GM06990 (cell line): Measurements from ENCODE around the gene CMTM5.
"Not testable (repeated sequence)": the region's sequence is repeated elsewhere in the genome, so short reads cannot be mapped to it uniquely, and the experiment has no call there.

ENCODE experiments used
- DNase-seq: peaks from one replicate; pipeline ENCODE4 v3.0.0-alpha.2; 2011; ENCODE audit not compliant: insufficient read length; ENCODE audit errors: extremely low read depth
- H3K27me3 ChIP-seq: replicated peaks from 2 replicates; pipeline ENCODE4 v1.6.0; 2011; ENCODE audit warnings: low read length; ENCODE audit not compliant: control insufficient read depth, insufficient read depth
- H3K36me3 ChIP-seq: 2 replicates; pipeline ENCODE4 v1.5.1; 2011; ENCODE audit warnings: low read length; ENCODE audit not compliant: control insufficient read depth, insufficient read depth
- H3K4me3 ChIP-seq: replicated peaks from 2 replicates; pipeline ENCODE4 v1.5.1; 2011; ENCODE audit warnings: low read depth, mild to moderate bottlenecking, control low read depth, low read length
- TF ChIP-seq, protein P1 (sequence below): IDR thresholded peaks from 2 replicates; pipeline ENCODE4 v1.5.1; 2011; ENCODE audit warnings: low read length, control low read depth, mild to moderate bottlenecking, inconsistent platforms; ENCODE audit not compliant: insufficient read depth, poor library complexity, severe bottlenecking

The CMTM5 gene

DNA sequence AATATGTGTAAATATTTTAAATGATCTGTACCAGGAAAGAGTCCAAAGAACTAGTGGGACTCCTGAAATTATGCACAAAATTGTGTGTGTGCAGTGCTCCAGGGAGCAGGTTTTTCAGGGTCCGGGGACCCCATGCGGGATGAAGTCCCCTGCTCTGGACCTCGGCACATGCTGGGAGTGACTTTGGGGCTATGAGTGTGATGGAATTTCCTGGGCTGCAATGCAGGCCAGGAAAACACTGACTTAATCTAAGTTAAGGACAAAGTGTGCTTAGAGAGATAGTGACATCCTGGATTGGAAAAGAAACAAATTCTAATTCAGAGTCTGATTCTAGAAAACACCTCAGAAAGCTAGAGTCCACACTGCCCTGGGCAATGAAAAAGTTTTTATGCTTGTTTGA, 37.4 kb downstream of the CMTM5 start:
- no peaks in the 10 kb centered on the region; the same call in 1 of the 2 replicates for H3K27me3 ChIP-seq
- no peak for DNase-seq

DNA sequence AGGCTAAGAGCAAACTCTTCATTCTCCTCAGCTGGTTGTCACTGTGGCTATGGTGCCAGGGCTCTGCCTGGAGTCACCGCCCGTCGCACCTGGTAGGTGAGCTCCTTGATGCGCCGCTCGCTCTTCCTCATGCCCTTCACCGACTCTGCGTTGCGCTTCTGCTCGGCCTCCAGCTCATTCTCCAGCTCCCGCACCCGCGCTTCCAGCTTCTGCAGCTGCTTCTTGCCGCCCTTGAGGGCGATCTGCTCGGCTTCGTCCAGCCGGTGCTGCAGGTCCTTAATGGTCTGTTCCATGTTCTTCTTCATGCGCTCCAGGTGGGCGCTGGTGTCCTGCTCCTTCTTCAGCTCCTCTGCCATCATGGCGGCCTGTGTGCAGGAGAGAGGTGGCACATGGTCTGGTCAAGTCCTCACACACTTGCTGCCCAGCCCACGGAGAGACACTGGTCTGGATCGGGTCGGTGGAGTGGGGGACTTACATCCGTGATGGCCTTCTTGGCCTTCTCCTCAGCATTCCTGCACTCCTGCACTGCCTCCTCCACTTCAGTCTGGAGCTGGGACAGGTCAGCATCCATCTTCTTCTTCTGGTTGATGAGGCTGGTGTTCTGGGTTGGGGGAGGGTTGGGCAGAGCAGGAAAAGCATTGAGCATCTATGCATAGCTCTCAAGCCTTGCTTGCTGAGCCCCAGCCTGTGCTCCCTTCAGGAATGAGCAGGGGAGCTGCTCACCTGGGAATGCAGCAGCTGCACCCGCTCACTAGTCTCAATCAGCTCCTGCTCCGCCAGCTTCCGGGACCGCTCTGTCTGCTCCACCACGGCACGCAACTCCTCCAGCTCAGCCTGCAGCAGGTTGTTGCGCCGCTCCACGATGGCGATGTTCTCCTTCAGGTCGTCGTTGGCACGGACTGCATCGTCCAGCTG, 38.3 kb downstream of the CMTM5 start:
- H3K4me3 ChIP-seq: no peak overlapping the region
- TF ChIP-seq, protein P1, sequence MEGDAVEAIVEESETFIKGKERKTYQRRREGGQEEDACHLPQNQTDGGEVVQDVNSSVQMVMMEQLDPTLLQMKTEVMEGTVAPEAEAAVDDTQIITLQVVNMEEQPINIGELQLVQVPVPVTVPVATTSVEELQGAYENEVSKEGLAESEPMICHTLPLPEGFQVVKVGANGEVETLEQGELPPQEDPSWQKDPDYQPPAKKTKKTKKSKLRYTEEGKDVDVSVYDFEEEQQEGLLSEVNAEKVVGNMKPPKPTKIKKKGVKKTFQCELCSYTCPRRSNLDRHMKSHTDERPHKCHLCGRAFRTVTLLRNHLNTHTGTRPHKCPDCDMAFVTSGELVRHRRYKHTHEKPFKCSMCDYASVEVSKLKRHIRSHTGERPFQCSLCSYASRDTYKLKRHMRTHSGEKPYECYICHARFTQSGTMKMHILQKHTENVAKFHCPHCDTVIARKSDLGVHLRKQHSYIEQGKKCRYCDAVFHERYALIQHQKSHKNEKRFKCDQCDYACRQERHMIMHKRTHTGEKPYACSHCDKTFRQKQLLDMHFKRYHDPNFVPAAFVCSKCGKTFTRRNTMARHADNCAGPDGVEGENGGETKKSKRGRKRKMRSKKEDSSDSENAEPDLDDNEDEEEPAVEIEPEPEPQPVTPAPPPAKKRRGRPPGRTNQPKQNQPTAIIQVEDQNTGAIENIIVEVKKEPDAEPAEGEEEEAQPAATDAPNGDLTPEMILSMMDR: no peak
- no peaks in the 10 kb centered on the region; the same call in 1 of the 2 replicates for H3K27me3 ChIP-seq
- DNase-seq: no peak
- H3K36me3 ChIP-seq: no peaks in the 10 kb centered on the region

More for the DNA sequence above, 37.4 kb downstream of the CMTM5 start:
- TF ChIP-seq, protein P1: no peak
- Histone ChIP-seq H3K36me3 (no peaks in the 10 kb centered on the region), H3K4me3 (no peak overlapping the region)

DNA sequence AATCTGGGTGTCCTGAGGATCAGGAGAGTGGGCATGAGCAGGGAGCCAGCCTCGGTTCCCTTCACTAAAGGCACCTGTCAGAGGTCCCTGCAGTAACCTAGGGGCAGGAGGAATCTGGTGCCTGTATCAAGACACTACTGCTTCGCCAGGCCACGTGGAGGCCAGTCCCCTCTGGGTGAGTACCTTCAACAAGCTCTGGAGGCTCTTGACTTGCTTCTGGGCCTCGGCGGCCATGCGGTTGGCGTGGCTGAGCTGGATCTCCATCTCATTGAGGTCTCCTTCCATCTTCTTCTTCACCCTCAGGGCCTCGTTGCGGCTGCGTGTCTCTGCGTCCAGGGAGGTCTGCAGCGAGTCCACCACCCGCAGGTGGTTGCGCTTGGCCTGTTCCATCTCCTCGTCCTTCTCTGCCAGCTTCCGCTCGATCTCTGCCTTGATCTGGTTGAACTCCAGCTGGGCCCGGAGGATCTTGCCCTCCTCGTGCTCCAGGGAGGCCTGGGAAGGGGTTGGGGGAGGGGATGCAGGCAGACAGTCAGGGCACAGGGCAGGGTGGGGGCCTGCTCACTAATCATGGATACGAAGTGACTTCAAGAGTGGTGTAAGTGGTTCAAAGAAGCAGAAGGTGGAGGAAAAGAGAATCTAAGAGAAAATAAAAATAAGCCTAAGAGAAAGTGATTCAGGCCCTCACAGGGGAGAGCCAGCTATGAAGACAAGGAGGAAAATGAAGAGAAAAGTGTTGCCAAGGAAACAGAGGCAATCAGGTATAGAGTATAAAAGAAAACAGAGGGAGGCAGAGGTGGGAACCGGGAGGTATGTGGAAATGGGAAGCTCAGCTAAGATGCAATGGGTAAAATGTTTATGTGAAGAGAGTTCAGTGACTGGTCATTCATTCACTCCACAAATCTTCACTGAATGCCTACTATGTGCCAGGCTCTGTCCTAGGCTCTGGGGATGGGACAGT, 39.3 kb downstream of the CMTM5 start:
- DNase-seq: no peak
- H3K36me3 ChIP-seq: no peaks in the 10 kb centered on the region
- H3K4me3 ChIP-seq: no peak overlapping the region
- TF ChIP-seq, protein P1: no peak
- no peaks in the 10 kb centered on the region; the same call in 1 of the 2 replicates for H3K27me3 ChIP-seq

DNA sequence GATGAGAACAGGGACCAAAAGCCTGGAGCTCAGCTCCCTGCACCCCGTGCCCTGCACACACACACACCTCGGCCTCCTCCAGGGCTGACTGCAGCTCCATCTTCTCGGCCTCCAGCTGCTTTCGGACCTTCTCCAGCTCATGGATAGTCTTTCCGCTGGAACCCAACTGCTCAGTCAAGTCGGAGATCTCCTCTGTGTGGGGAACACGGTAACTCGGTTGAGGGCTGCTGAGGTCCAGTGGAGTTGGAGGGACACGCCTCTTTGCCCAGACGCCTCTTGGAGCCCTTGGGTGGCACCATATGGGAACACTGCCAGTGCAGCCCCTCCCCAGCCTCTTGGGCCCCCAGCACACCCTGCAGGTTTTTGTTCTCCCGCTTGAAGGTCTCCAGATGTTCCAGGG, 40.0 kb downstream of the CMTM5 start:
- Histone ChIP-seq H3K36me3 (no peaks in the 10 kb centered on the region), H3K4me3 (no peak overlapping the region), H3K27me3 (no peaks in the 10 kb centered on the region; the same call in 1 of the 2 replicates)
- DNase-seq: no peak
- TF ChIP-seq, protein P1: no peak

DNA sequence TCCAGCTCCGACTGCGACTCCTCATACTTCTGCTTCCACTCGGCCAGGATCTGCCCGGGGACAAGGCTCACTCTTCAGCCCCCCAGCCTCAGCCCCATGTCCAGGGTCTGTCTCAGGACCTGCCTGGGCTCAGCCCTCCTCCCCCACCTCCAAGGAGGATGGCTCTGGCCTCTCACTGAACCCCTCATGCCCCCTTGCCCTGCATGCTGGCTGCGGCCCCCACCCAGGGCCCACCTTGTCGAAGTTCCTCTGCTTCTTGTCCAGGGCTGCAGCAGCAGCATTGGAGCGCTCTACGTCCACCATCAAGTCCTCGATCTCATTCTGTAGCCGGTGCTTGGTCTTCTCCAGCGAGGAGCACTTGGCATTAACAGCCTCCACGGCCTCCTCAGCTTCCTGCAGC, 40.4 kb downstream of the CMTM5 start:
- DNase-seq, H3K27me3 ChIP-seq: not testable (repeated sequence)

More for the DNA sequence above, 40.4 kb downstream of the CMTM5 start:
- H3K4me3 ChIP-seq, H3K36me3 ChIP-seq: not testable (repeated sequence)
